GM23338 (cell line): Measurements from ENCODE around the gene PLCD3. TPM values are rescaled to one million over a fixed set of nuclear protein-coding genes. Genes with fewer than 3 reads are reported as not detected.

Source experiments
- CREB1 ChIP-seq: fragments of 250-450 bp; sonication (Bioruptor Pico); IDR thresholded peaks from 2 replicates; pipeline ENCODE4 v1.5.0; 2020; ENCODE audit warnings: low read depth, mild to moderate bottlenecking, moderate library complexity
- EZH2phosphoT487 ChIP-seq: fragments of 200-600 bp; sonication (generic); IDR thresholded peaks from one replicate; pipeline ENCODE4 v1.8.1; 2018; ENCODE audit warnings: antibody characterized with exemption; ENCODE audit not compliant: unreplicated experiment
- REST ChIP-seq: IDR thresholded peaks from one replicate; pipeline ENCODE4 v1.6.1; 2018; ENCODE audit warnings: antibody characterized with exemption; ENCODE audit not compliant: unreplicated experiment
- STAT1 ChIP-seq: IDR thresholded peaks from one replicate; pipeline ENCODE4 v1.6.1; 2016; ENCODE audit warnings: antibody characterized with exemption; ENCODE audit not compliant: unreplicated experiment
- polyA plus RNA-seq: library from polyadenylated mRNA; unstranded; fragments of >200 nt; fragmentation: Nextera tagmentation; extraction: Ambion mirVana; gene quantifications from 2 replicates; pipeline ENCODE4 v1.2.1, GENCODE V29; 2016
- total RNA-seq: library from RNA; depleted of rRNA; stranded (reverse); fragments of >200 nt; shearing (Covaris generic); gene quantifications from 2 replicates; pipeline ENCODE4 v1.2.3, GENCODE V29; 2014
- TF ChIP-seq, protein P1 (sequence below): fragments of 250-450 bp; sonication (Bioruptor Pico); IDR thresholded peaks from 2 replicates; pipeline ENCODE4 v1.5.0; 2020; ENCODE audit warnings: mild to moderate bottlenecking, moderate library complexity

The PLCD3 gene
- total and polyA plus RNA-seq, 2 experiments from 2014 or later, result 3.0 to 32.1 TPM

DNA sequence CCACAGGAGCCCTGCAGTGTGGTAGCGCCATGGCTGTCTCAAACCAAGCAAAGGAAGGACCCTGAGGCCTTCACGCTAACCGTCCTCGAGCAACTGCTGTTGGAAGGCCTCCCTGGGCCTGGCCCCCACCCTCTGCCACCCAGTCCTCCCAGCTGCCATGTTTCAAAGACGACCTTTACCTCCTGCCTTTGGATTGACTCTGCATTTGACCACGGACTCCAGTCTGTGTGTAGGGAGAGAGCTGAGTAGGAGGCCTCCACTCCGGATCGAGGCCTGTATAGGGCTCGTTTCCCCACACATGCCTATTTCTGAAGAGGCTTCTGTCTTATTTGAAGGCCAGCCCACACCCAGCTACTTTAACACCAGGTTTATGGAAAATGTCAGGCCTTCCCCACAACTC is 24.3 kb downstream of the PLCD3 start (continued):
- TF ChIP-seq, protein P1, sequence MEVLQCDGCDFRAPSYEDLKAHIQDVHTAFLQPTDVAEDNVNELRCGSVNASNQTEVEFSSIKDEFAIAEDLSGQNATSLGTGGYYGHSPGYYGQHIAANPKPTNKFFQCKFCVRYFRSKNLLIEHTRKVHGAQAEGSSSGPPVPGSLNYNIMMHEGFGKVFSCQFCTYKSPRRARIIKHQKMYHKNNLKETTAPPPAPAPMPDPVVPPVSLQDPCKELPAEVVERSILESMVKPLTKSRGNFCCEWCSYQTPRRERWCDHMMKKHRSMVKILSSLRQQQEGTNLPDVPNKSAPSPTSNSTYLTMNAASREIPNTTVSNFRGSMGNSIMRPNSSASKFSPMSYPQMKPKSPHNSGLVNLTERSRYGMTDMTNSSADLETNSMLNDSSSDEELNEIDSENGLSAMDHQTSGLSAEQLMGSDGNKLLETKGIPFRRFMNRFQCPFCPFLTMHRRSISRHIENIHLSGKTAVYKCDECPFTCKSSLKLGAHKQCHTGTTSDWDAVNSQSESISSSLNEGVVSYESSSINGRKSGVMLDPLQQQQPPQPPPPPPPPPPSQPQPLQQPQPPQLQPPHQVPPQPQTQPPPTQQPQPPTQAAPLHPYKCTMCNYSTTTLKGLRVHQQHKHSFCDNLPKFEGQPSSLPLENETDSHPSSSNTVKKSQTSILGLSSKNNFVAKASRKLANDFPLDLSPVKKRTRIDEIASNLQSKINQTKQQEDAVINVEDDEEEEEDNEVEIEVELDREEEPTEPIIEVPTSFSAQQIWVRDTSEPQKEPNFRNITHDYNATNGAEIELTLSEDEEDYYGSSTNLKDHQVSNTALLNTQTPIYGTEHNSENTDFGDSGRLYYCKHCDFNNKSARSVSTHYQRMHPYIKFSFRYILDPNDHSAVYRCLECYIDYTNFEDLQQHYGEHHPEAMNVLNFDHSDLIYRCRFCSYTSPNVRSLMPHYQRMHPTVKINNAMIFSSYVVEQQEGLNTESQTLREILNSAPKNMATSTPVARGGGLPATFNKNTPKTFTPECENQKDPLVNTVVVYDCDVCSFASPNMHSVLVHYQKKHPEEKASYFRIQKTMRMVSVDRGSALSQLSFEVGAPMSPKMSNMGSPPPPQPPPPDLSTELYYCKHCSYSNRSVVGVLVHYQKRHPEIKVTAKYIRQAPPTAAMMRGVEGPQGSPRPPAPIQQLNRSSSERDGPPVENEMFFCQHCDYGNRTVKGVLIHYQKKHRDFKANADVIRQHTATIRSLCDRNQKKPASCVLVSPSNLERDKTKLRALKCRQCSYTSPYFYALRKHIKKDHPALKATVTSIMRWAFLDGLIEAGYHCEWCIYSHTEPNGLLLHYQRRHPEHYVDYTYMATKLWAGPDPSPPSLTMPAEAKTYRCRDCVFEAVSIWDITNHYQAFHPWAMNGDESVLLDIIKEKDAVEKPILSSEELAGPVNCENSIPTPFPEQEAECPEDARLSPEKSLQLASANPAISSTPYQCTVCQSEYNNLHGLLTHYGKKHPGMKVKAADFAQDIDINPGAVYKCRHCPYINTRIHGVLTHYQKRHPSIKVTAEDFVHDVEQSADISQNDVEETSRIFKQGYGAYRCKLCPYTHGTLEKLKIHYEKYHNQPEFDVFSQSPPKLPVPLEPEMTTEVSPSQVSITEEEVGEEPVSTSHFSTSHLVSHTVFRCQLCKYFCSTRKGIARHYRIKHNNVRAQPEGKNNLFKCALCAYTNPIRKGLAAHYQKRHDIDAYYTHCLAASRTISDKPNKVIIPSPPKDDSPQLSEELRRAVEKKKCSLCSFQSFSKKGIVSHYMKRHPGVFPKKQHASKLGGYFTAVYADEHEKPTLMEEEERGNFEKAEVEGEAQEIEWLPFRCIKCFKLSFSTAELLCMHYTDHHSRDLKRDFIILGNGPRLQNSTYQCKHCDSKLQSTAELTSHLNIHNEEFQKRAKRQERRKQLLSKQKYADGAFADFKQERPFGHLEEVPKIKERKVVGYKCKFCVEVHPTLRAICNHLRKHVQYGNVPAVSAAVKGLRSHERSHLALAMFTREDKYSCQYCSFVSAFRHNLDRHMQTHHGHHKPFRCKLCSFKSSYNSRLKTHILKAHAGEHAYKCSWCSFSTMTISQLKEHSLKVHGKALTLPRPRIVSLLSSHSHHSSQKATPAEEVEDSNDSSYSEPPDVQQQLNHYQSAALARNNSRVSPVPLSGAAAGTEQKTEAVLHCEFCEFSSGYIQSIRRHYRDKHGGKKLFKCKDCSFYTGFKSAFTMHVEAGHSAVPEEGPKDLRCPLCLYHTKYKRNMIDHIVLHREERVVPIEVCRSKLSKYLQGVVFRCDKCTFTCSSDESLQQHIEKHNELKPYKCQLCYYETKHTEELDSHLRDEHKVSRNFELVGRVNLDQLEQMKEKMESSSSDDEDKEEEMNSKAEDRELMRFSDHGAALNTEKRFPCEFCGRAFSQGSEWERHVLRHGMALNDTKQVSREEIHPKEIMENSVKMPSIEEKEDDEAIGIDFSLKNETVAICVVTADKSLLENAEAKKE, result no peak
- TF ChIP-seq CREB1 (CRISPR knock-in tag) (no peak), EZH2phosphoT487 (no peak), STAT1 (no peak), REST (no peak)
